Measurements from ENCODE around the gene NF1. TPM values are rescaled to one million over a fixed set of nuclear protein-coding genes. Genes with fewer than 3 reads are reported as not detected.

Gene NF1
- total RNA-seq, 1 donor from 2014 or later: 42.5 TPM

- DNase-seq: no peak
- Histone ChIP-seq H3K27me3 (ENCODE audit: low read depth) (no peaks in the 10 kb centered on the region), H3K4me3 (no peak overlapping the region), H3K36me3 (peaks cover 33% of the 10 kb centered on the region), H3K4me1 (peaks cover 26% of the 10 kb centered on the region), H3K27ac (replicated peaks) (peak overlapping the region; percentile 59), H3K9me3 (replicated peaks) (no peaks in the 10 kb centered on the region)
- intact Hi-C loops (cut with micrococcal nuclease): no loop called here
- TF ChIP-seq CTCF (IDR thresholded peaks at IDR 0.05; ENCODE audit: borderline replicate concordance): no peak
Measured at GRCh38 chr17:31251105-31251969, 156.6 kb downstream of the NF1 start.

GRCh38 chr17:31251970-31252328 is 157.2 kb downstream of the NF1 start:
- intact Hi-C loops (cut with micrococcal nuclease): no loop called here
- no peaks in the 10 kb centered on the region for H3K27me3 ChIP-seq (ENCODE audit: low read depth)
- peaks cover 26% of the 10 kb centered on the region for H3K4me1 ChIP-seq
- no peak overlapping the region for H3K4me3 ChIP-seq
- no peak for TF ChIP-seq CTCF (IDR thresholded peaks at IDR 0.05; ENCODE audit: borderline replicate concordance)
- H3K9me3 ChIP-seq (replicated peaks): no peaks in the 10 kb centered on the region
- no peak overlapping the region for H3K27ac ChIP-seq (replicated peaks)
- no peak for DNase-seq
- H3K36me3 ChIP-seq: peaks cover 27% of the 10 kb centered on the region

DNA sequence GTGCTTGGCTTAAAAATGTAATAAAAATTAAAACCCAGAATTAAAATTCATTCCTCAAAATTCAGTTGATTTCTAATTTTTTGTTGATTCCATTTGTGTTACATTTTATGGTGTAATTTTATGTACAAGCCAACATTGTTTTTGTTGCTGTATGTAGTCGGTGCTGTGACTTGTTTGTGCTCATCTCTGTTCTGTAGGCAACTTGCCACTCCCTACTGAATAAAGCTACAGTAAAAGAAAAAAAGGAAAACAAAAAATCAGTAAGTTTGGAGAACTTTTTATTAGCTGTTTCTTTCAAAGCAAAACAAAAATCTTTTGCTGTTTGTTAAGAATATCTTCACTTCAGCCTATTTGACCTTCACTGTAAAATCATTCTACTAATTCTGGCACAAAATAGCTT is 158.0 kb downstream of the NF1 start:
- Histone ChIP-seq H3K4me1 (peaks cover 26% of the 10 kb centered on the region), H3K27me3 (ENCODE audit: low read depth) (no peaks in the 10 kb centered on the region), H3K36me3 (peaks cover 26% of the 10 kb centered on the region), H3K9me3 (replicated peaks) (no peaks in the 10 kb centered on the region), H3K4me3 (no peak overlapping the region), H3K27ac (replicated peaks) (no peak overlapping the region)
- TF ChIP-seq CTCF (IDR thresholded peaks at IDR 0.05; ENCODE audit: borderline replicate concordance): no peak
- DNase-seq: no peak
- intact Hi-C loops (cut with micrococcal nuclease): no loop called here

- H3K4me1 ChIP-seq: peaks cover 23% of the 10 kb centered on the region
- peaks cover 19% of the 10 kb centered on the region for H3K36me3 ChIP-seq
- H3K9me3 ChIP-seq (replicated peaks): no peaks in the 10 kb centered on the region
- intact Hi-C loops (cut with micrococcal nuclease): no loop called here
- no peak for DNase-seq
- no peak overlapping the region for H3K27ac ChIP-seq (replicated peaks)
- TF ChIP-seq CTCF (IDR thresholded peaks at IDR 0.05; ENCODE audit: borderline replicate concordance): no peak
- H3K27me3 ChIP-seq (ENCODE audit: low read depth): no peaks in the 10 kb centered on the region
- H3K4me3 ChIP-seq: no peak overlapping the region
Measured at GRCh38 chr17:31254654-31255053, 159.9 kb downstream of the NF1 start.

DNA sequence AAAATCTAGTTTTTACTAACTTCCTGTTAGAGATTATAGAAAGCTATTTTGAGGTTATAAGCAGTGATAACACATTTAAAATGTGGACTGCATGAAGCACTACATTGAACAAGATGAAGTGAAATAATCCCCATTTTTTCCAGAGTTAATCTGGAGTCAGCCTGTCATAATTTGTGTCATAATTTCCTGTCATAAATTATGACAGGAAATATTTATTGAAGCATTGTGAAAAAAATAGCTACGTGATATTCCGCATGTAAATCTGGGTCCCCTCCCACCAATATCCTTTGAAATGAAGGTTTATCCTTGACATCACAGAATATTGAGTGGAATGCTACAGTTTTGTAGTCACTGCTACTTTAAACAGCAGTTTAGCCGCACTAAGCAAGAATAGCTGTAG is 162.2 kb downstream of the NF1 start:
- no peak for DNase-seq
- Histone ChIP-seq H3K4me3 (no peak overlapping the region), H3K9me3 (replicated peaks) (no peaks in the 10 kb centered on the region), H3K27me3 (ENCODE audit: low read depth) (no peaks in the 10 kb centered on the region), H3K4me1 (peaks cover under 1% of the 10 kb centered on the region), H3K27ac (replicated peaks) (no peak overlapping the region), H3K36me3 (peaks cover 31% of the 10 kb centered on the region)
- intact Hi-C loops (cut with micrococcal nuclease): no loop called here
- no peak for TF ChIP-seq CTCF (IDR thresholded peaks at IDR 0.05; ENCODE audit: borderline replicate concordance)

All from left ventricle myocardium inferior (tissue), 1 donor.